Left renal pelvis (tissue), 4 donors: ENCODE data around the gene ZNF341. TPM values are rescaled to one million over a fixed set of nuclear protein-coding genes. Genes with fewer than 3 reads are reported as not detected.
"Not testable (repeated sequence)": the region's sequence is repeated elsewhere in the genome, so short reads cannot be mapped to it uniquely, and the experiment has no call there.

Experiments used
- DNase-seq, 4 donors: peaks; one replicate each; pipeline ENCODE4 v3.0.0-alpha.2; 2013; ENCODE audit warnings: low read depth in 4 of 4, low spot score in 3 of 4
- polyA plus RNA-seq, 4 donors: library from polyadenylated mRNA; unstranded; fragments of 120-200 nt; gene quantifications; one replicate each; pipeline ENCODE4 v1.2.1, GENCODE V29; 2013; ENCODE audit not compliant: insufficient read length in 4 of 4

Gene ZNF341
- 1 to 10 TPM; 2.0 to 4.6 (median 2.9) TPM for polyA plus RNA-seq

DNA sequence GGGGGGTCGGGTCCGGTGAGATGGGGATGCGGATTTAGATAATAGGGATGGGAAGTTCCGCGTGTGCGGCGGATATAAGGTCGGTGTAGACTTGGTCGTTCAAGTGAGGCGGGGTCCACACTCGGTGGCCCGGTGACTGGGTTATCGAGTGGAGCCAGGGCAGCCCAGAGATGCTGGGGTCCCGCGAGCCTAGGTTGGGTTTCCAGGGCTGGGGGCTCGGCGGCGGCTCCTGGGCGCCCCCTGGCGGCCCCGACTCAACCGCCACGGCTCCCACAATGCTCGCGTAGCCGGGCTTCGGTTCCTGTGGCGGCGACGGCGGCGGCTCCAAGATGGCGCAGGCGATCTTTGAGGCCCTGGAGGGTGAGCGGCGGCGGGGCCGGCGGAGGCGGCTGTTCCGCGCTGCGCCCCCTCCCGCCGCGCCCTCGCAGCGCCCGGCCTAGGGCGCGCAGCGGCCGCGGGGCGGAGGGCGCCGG, at the start of gene ZNF341:
TSS of gene ZNF341 (plus strand) at position 304 of the 473 bp plus-strand sequence. CDS start at position 330, 26 bp downstream.
- DNase-seq, result peak in 2 of 4 donors; percentile 48 to 85

DNA sequence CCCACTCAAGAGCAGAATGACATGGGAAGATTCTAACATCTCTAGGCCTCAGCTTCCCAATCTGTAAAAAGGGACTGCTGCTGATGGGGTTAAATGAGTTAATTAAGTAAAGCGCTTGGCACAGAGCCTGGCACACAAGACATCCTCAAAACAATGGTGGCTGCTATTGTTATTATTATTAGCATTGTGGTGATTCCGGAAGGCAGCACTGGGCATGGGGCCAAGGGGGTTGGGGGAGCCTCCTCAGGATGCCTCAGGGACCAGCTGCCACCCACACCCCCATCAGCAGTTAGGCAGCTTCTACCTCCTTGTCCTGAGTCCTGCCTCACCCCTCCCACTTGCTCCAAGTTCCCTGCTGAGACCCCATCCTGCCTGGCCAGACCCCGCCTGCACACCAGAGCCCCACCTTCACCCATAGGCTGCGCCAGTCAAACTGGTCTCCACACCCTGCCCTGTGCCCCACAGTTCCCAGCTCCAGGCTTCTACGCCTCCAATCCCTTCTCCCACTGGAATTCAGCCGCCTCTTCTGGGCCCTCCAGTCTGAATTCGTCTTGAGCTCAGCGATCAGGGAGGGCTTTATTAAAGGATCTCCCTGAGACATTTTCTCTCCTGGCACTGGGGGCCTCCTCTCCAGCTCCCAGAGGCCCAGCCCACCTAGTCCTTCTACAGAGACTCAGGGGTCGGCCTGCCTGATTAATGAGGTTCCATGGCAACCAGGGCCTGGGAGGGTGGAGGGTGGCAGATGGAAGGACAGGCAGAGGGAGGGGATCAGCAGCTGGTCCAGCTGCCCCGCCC, 47.1 kb upstream of the ZNF341 start:
- DNase-seq, result no peak

DNA sequence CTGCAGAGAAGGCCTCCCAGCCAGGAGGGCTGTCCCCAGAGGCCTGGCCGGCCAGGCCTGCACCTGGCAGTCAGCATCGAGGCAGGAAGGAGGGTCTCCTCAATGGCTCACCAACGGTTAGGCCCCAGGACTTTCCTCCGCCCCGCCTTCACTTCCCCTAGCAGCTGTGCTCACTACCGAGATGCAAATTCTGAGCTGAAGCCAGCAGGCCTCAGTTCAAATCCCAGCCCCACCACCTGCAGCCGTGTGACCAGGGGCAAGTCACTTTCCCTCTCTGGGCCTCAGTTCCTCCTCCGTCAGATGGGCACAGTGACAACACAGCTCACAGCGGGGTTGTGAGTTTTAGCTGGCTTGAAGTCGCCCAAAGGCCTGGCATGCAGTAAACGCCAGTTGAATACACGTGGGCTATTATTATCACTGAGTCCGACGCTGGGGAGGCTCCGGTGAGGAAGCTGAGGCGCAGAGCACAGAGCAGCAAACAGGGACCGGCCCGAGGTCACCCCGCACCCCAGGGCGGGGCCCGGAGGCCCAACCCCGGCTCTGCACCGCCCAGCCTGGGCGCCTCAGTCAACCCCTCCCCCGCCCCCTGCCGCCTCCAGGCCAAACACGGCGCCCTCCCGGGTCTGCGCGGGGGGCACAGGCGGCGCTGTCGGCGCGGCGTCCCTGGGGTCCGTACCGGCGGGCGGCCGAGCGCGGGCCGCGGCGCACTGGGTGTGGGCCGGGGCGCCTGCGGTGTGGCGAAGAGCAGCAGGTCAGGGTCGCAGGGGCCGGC, 46.3 kb upstream of the ZNF341 start:
- no peak for DNase-seq

DNA sequence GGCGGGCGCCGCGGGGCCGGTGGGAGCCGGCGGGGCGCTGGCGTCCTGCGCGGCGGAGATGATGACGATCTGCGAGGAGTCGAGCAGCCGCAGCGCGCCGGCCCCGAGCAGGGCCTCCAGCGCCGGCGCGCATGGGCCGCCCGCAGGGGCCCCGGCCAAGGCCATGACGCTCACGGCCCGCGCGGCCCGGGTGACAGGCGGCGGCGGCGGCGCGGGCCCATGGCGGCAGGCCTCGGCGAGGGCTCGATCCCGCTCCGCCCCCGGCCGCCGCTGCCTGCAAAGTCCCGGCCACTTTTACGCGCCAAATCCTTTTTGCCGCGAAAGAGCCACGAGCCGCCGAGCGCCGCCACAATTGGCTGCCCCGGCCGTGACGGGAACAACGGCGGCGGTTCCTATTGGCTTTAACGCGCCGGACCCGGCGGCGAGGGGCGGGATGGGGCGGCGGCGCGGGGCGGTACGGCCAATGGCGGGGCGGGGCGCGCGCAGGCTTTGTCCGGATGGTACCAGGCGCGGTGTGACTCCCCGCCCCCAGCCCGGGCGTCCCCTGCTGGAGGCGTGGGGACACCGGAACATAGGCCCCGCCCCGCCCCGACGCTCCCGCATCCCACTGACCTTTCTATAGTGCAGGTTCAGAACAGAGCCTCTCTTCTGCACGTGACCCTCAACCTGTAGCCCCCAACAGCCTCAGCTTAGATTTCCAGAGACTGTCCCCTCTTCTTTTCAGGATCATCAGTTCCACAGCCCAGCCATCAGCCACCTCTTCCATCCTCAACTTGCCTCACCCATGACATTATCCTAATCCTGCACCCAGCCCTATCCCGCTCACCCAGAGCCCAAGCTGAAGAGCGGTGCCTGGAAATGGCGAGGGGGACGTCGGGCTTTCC, 45.5 kb upstream of the ZNF341 start, which contains the start of gene E2F1:
TSS of gene E2F1 (minus strand) at position 286 of the 884 bp plus-strand sequence. CDS start at position 165, 121 bp downstream.
- DNase-seq, result peak in 3 of 4 donors; percentile 79 to 82 (median 82)

DNA sequence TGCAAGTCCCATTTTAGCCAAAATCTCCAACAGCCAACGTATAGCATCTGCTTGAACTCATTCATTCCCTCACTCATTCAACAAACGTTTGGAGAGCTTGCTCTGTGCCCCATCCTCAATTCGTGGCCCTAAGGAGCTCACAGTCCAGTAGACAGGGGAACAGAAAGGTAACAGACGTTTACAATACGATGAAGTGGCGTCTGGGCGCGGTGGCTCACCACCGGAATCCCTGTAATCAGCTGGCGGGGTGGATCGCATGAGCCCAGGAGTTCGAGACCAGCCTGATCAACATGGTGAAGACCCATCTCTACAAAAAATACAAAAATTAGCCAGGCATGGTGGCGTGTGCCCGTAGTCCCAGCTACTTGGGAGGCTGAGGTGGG, 44.8 kb upstream of the ZNF341 start:
- no peak for DNase-seq

DNA sequence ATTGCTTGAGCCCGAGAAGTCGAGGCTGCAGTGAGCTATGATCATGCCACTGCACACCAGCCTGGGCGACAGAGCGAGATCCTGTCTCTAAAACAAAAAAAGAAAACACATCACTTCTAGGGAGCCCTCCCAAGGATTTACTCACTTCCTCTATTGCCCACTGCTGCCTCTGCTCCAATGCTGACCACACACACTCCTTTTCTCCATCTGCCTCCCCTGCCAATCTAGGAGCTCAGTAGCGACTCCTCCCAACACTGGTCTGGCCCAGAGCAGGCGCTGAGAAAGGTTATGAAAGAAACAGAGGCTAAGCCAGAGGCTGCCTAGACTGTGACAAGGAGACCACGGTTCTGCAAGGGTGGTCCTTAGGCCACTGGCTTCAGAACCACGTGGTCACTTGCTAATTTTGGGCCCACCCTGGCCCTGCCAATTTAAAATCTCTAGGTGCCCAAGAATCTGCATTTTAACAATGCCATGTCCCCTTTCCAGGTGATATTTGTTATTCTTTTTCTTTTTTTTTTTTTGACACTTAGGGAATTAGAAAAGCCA, 44.4 kb upstream of the ZNF341 start:
- no peak for DNase-seq

DNA sequence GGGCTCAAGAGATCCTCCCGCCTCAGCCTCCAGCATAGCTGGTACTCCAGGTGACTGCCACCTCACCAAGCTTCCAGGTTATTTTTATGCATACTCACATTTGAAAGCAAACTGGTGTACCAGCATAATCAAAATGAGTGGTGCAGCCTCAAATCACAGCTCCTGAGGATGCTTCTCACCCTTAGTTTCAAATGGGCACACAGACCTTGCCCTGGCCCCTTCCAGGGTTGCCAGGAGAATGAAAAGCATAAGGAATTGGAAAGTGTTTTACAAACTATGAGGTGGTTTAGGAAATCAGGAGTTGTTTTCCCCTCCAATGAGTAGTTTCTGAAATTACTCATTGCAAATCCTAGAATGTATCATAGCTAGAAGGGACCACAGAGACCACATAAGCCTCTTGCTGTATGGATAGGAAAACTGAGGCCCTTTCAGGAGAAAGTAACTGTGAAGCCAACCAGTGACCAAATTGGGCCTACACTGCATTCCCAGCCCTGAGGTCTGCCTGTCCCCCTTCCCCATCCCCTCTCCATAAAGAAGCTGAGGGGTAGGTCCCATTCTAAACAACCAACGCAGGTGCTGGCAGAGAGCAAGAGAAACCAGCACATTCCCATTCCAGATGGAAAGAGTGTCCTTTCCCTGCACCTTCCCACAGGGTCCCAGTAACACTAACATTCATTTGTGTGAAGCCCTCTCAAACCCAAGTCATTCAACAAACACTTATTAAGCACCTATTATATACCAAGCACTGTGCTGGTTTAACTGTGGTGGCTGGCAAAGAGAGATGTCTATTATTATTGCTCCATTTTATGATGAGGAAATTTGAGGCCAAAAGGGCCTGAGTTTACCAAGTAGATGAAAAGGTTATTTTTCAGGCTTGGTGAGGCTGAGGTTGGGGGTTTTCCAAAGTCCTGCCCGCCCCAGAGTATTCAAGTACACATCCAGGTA, 43.5 kb upstream of the ZNF341 start:
- no peak for DNase-seq

DNA sequence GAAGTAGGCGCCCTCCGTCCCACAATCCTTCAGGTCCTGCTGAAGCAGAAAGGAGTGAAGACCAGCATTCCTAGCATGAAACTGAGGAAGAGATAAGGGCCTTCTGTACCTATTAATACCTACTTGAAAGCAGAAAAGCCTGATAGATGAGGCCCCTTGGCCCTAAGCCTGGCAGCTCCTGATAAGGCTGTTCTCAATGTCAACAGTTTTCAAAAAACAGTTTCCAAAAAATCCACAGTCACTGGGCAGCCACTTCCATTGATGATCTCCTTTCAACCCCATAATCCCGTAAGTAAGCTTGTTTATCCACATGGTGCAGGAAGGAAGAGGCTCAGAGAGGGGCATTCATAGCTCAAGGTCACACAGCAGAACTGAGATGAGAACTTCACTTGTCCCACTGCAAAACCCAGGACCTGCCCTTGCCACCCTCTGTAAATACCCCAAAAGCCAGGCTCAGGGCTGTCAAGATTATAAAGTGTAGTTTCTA, 42.8 kb upstream of the ZNF341 start:
- no peak for DNase-seq

DNA sequence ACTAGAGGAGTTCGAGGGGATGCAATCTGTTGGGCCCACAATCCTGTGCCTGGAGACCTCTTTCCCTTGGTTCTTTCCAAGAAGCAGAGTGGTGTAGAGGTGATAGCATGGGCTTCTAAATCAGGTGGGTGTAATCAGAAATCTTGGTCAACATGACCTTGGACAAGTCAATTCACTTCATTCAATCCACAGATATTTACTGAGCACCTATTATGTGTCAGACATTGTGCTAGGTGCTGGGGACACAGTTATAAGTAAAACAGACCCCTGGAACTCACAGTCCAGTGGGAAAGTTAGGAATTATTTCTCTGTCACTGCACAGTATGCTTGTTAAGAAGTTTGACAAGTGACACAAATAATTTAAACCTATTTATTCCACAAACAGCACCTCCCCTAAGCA, 42.3 kb upstream of the ZNF341 start:
- no peak for DNase-seq

DNA sequence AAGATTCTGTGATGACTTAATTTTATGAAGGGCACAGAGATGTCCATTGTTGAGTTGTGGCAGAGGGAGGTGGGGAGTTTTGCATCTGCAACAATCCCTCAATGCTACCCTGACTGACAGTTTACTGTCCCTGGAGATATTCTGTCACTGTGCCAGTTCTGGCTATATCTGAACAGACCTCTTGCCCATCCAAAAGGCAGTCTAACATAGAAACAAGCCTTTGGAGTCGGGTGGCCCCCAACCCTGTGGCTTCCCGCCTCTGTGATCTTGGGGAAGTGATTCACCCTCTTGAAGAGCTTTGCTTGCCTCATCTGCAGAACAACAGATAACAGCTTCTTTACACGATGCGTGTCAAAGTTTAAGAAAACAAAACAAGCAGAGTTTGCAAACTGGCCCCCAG, 41.8 kb upstream of the ZNF341 start:
- no peak for DNase-seq

DNA sequence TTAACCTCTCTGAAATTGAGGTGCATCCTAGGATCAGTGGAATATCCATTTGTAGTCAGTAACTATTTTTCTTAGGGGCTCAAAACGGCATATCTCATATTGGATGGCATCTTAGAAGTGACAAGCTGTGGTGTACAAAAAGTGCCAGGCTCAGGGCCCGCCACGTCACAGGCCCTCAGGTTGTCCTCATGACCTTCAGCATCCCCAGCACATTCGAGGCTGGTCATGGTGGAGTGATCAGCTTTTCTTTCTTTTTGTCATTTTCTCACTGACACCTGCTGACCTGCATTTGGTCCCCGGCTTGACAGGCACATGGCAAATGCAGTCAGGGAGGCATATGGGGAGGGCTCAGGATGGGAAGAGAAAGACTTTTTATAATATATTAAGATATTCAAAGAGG, 38.5 kb upstream of the ZNF341 start:
- DNase-seq, result no peak

DNA sequence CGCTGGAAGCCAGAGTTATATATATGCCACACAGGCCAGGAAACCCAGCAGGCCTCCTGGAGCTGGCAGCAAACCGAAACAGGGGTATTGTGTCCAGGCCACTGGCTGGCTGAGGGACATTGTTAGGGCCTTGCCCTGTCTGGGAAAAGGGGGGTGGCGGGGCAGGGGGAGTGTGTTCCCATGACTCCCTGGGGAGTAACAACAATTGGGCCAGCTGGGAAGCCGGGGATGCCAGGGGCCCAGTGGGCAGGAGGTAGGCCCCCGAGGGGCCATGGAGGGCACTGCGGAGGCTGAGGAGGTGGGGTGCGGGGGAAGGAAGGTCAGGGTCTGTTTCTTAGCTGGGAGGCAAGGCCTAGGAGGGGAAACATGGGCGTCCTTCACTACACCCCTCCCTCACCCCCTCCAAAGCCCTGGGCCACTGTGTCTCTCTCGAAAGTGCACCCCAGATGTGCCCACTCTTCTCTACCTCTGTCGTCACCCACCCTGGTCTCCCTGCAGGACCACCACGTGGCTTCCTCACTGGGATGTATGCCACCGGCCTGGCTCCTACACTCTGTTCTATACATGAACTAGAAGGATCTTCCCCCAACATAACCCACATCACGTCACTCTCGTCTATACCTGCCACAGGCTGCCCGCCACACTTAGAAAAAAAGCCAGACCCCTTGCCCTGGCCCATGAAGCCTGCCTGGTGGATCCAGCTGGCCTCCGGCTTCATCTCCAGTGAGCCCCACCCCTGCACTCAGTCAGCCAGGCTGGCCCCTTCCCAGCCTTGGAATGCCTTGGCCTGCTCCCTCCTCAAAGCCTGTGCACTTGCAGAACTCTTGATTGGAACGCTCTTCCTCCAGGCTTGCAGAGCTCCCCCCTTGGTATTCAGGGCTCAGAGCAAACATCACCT, 37.8 kb upstream of the ZNF341 start:
- DNase-seq, result no peak

DNA sequence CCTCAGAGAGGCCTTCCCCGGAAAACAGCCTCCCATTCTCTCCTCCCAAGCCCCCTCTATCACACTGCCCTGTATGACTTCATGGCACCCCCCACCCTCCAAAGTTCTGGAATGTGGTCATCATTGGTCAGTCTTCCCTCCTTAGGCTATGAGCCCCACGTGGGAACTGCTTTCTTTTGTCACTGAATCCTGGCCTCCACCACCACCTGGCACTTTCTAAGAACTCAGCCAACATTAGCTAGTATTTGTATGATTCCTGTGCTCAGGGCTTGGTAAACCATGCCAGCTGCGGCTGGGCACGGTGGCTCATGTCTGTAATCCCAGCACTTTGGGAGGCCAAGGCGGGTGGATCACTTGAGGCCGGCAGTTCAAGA, 37.2 kb upstream of the ZNF341 start:
- no peak for DNase-seq

DNA sequence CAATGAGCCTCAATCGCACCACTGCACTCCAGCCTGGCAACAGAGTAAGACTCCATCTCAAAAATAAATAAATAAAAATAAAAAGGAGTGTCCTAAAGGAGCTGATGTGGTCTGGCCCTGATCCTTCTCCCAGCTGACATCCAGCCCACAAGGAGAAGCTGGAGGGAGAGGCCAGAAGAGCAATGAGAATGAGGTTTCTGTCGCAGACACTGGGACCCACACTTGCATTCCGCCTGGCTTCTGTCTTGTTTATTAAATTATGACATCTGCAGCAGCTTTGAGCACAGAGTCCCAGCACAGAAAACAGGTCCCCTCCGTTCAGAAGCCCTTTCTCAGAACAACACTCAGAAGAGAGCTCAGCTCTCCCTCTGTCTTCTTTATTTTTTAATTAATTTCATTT, 35.3 kb upstream of the ZNF341 start:
- no peak for DNase-seq

DNA sequence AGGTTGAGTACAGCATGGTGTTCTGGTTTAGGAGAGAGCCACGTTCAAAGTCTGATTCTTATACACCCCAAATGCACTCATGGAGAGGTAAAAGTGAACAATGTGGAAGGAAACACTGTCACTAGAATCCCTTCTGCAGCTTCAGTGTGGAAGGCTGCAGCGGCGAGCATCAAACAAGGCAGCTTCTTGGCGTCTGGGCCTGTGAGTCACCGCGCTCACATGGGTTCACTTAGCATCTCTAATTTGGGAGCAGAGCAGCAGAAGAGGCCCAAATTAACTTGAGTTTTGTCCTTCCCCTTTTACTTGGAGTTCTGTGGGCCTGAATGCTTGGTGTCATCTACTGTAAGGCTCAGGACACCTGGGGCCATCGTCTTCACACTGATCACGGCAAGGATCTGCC, 34.7 kb upstream of the ZNF341 start:
- no peak for DNase-seq

DNA sequence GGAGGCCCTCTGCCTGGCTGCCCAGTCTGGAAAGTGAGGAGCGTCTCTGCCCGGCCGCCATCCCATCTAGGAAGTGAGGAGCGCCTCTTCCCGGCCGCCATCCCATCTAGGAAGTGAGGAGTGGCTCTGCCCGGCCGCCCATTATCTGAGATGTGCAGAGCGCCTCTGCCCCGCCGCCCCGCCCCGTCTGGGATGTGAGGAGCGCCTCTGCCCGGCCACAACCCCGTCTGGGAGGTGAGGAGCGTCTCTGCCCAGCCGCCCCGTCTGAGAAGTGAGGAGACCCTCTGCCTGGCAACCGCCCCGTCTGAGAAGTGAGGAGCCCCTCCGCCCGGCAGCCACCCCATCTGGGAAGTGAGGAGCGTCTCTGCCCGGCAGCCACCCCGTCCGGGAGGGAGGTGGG, 32.8 kb upstream of the ZNF341 start:
- not testable (repeated sequence) for DNase-seq

DNA sequence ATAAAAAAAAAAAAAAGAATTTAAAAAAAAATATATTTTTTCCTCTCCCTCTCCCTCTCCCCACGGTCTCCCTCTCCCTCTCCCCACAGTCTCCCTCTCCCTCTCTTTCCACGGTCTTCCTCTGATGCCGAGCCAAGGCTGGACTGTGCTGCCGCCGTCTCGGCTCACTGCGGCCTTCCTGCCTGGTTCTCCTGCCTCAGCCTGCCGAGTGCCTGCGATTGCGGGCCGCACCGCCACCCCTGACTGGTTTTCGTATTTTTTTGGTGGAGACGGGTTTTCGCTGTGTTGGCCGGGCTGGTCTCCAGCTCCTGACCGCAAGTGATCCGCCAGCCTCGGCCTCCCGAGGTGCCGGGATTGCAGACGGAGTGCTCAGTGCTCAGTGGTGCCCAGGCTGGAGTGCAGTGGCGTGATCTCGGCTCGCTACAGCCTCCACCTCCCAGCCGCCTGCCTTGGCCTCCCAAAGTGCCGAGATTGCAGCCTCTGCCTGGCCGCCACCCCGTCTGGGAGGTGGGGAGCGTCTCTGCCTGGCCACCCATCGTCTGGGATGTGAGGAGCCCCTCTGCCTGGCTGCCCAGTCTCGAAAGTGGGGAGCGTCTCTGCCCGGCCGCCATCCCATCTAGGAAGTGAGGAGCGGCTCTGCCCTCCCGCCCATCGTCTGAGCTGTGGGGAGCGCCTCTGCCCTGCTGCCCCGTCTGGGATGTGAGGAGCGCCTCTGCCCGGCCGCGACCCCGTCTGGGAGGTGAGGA, 30.9 kb upstream of the ZNF341 start:
- not testable (repeated sequence) for DNase-seq
